ENCODE measurements around the gene C6orf89.

The C6orf89 gene, protein sequence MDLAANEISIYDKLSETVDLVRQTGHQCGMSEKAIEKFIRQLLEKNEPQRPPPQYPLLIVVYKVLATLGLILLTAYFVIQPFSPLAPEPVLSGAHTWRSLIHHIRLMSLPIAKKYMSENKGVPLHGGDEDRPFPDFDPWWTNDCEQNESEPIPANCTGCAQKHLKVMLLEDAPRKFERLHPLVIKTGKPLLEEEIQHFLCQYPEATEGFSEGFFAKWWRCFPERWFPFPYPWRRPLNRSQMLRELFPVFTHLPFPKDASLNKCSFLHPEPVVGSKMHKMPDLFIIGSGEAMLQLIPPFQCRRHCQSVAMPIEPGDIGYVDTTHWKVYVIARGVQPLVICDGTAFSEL

DNA sequence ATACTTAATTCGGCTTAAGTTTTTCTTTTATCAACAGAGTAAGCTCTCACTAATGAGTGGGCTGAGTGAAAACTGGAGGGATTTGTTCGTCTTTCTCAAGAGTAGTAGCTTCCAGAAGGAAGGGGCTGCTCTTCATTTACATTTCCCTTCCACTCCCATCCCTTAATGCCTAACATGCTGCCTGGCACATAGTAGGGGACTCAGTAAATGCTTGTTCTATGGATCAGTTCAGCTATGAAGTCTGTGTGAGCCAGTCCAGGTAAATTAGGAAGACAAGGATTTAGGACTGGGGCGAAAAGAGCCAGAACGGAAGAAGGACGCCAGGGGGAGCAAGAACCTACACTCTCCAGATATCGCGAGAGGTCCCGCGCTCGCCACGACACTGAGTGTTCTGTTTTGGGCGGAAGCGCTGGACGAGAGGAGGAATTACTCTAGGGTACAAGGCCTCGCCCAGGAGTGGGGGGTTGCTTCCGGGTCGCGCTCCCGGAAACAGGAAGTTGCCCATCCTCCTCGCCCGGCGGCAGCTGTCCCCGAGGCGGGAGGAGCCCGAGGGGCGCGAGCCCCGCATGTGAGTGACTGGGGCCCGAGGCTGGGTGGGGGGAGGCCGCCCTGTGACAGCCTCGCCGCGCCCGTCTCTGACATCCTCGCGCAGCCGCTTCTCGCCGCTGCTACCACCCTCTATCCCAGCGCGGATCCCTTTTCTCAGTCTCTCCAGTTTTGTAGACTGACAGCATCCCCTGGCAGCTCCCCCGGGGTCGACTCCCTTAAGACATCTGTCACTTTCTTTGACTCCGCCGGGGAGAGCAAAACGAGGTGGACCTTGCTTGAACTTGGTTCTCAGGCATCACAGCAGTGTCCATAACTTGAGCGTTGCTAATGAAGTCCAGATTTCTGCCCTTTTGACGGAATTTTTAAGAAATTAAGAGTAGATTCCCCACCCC lies at the start of gene C6orf89:
TSS of gene C6orf89 (plus strand) at position 492 of the 941 bp plus-strand sequence. CDS start 13,493 bp downstream, outside the sequence.
- FAIRE-seq: peak; percentile 65

DNA sequence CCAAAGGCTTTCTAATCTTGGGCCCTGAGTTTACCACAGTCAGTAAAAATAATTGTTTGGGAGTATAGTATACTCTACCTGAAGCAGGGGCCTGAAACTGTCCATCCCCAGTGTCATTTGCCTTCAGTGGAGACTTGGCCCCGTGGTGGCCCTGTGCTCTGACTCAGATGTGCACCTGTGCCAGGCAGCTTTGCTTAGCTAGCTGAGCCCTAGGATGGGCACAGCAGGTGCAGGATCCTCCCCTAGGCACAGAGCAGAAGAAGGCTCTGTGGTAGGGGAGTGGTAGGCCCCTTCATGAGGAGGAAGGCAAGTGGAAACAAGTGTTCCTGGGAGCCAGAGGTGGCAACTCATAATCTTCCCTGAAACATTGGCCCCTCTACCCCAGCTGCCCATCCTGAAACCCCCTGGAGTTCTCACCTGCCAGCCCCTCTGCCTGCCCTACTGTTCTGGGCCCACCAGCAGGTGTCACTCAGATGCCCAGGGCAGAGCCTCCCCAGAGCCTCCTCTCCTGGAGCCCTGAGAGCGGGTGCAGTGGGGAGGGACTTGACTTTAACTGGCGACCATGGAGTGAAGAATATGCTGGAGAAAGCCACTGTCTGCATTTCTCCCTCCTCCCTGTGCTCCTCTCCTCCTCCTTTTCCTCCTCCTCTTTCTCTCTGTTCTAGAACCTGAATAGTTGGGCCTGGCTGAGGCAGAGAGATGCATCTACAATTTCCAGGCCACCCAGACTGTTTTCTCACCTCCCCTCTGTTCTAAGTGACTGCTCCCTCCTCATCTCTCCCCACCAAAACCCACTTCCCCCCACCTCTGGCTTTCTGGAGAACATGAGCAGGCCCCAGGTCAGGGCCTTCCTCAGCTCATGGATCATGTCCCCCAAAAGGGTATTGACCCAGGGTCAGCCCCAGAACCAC lies 49.4 kb upstream of the C6orf89 start:
- FAIRE-seq: no peak

DNA sequence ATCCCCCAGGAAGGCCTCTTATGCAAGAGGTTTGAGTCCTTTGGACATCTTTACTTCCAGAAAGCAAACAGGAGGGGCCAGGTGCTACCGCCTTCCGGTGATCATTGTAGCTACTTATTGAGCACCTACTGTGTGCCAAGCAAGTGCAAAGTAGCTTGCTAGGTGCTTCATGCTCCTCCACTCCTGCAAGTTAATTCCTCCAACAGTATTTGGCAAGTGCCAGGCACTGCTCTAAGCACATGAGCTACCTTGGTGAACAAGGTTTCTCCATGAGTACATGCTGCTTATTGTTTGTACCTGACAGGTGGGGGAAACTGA lies 48.8 kb upstream of the C6orf89 start:
- FAIRE-seq: no peak

DNA sequence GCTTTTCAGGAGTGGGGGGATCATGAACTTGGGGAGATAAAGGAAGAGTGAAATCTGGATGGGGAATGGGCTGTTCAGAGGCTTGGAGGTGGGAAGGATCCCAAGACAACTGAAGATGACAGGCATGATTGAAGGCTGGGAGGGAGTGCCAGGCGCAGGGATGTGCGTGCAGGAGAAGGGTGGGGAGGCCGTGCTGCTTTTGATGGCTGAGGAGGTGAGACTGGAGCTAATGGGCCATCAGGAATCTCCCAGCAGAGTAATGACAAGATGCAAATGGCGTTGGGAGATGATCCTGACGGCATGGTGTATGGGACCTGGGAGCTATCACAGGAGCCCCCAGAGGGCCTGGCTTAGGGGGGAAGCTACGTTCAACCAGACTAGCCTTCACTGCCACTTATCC lies 48.1 kb upstream of the C6orf89 start:
- FAIRE-seq: no peak

DNA sequence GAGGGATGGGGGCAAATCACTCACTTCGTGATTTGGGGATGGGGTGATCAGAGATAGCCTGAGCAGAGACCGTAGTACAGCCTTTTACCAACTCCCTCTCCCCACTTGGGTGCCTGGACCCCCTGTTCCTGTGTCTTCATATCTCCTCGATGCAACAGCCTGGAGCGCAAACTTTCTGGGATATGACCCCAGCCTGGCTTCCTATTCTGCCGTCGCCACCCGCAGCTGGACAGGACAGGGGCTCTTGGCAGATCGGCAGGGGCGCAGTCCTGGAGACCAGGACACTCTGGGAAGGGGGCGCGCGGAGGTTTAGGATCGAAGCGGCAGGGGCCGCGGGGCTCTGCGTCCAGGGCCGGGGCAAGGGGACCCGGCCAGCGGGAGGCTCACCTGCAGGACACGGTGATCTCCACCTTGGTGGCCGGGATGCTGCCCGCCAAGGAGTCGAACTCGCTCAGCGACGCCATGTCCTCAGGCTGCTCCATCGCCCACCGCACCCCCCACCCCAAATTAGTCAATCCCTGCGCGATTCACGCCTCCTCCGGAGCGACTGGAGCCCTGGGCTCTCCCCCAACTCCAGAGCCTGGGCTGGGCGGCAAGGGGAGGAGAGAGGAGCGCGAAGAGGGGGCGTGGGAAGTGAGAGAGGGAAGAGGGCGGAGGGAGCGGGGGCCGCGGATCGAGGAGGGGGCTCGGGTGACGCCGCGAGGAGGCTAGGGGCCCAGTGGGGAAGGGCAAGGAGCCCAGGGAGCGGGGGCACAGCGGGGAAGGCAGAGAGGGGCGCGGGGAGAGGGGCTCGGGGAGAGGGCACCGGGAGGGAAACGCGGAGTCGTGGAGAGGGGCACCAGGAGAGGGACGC lies 46.6 kb upstream of the C6orf89 start, which contains the start of gene CPNE5:
TSS of gene CPNE5 (minus strand) at position 549 of the 853 bp plus-strand sequence. CDS start at position 482, 67 bp downstream.
- no peak for FAIRE-seq

DNA sequence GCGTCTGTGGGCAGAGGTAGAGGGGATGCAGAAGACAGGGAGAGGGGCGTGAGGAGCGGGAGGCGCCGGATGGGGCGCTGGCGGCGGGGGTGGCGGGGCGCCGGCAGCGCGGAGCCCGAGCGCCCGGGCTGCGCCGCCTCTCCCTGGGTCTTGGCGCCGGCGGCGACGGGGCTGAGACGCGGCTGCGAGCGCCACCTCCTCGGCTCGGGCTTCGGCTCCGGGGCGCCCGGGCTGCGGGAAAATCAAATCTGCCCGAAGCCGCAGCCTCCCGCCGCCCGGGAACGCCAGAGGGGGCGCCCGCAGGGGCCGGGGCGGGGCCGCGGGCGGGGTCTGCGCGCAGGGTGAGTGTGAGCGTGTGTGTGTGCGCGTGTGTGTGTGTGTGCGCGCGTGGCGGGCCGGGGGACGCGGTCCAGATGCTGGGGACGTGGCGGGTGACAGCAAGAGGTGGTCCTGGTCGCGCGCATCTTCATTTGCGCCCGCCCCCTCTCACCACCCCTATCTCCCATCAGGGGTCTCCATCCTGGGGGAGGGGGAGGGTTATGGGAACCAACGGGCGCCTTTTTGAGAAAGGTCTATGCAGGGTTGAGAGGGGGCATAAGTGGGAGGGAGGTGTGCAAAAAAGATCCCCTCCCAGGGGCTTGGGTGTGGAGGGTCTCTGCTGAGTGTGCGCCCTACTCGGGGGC lies 45.9 kb upstream of the C6orf89 start:
- FAIRE-seq: no peak

DNA sequence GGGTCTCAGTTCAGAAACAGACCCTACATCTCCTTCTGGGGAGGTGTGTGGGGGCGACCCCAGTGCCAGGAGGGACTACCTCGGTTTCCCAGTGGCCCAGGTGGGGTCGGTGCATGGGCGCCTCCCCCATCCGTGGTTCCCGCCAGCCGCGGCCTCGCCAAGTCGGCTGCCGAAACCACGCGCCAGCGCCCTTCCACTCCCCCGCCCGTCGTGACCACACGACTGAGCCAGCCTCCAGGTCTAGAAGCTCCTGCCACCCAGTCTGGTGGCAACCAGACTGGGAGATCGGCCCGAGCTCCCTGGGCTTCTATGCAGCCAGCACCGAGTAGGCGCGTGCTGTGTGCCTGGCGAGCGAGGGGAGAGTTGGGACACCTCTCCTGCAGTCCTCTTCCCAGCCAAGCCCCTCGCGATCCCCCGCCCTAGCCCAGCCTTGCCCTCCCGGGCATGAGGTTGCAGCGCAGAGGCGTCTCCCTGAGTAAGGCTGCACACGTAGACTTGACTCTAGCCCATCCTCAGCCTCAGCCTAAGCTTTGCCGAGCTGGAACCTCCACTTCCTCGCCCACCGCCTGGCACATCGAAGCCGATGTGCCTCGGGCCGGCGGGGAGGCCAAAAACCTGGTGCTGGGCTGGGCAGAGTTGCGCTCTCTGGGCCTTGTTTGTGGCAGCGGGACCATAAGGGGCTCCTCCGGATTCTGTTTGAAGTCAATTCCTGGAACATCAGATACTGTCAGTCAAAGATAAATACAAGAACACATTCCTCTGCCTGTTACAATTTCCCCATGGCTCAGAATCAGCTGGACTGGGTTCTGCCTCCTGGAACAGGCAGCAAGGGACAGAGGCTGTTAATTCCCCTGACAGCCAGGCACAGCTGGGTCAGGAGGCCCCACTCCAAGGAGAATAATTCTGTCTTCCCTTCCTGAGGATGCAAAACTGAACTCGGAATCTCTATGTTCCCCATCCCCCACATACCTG lies 45.0 kb upstream of the C6orf89 start:
- FAIRE-seq: no peak

DNA sequence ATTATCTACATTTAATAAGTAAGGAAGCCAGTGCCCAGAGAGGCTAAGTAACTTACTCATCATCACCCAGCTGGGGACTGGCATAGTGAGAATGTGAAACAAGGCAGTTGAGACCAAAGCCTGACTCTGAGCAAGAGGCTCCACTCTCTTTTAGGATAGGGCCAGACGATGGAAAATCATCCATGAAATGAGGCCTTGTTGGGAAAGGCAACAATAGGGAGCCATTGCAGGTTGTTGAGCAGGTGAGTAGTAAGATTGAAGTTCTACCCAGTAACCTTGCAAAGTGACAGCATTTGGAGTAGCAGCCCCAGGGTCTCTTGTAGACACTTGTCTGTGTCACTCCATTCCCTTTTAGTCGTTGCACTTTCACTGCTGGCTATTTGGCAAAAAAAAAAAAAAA lies 44.0 kb upstream of the C6orf89 start:
- no peak for FAIRE-seq

DNA sequence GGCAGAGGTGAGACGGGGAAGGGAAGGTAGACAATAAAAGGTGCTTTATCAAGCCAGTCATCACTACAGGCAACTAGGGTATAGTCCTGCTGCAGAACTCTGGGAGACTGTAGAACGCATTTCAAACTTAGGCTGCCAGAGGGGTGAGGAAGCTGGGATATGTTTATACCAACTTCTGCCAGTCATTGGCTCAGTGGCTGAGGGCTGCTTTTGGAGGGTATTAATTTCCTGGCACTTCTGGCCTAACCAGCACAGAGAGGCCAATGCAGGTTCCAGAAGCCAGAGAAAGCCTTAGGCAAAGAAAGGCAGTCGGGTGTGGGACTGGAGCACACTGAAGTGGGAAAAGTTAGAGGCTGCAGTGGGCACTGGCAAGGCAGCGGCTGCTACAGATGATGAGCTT lies 42.6 kb upstream of the C6orf89 start:
- no peak for FAIRE-seq

DNA sequence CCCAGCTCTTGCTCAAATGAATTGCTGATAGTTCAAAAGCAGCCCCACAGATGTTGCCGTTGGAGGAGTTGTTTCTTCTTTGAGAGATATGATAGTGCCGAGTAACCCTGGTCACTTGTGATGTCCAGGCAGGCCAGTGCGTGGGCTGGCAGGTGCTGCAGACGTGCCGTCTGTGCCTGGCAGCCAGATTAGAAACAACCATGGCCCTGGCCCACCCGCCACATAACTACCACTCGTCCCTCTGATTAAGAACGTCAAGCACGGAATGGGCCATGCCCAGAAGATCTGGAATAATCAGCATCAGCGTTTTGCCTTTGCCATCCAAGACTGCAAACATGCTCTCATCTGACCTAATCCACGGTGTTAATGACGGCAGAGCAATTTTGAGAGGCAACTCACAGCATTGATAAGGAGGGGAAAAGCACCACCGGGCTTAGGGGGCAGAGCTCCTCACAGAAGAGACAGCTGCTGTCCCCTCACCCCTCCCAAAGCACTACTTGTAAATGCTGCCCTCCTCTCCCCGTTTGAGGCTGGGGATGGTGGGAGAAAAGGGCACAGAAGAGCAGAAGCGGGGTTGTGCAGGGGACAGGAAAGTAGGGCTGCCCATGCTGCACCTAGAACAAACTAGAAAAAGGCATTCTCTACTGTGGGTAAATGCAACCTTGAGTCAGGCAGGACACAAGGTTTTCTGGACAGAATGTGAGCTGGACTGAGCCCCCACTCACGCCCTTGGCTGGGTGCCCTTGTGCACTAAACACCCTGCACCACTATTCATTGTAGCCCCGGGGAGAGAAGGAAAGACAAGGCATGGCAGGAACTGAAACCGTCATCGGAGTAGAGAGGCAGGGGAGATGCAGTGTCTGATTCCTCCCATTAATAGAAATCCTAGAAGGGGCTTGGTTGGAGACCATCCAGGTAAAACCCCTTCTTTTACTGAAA lies 41.3 kb upstream of the C6orf89 start:
- FAIRE-seq: no peak

DNA sequence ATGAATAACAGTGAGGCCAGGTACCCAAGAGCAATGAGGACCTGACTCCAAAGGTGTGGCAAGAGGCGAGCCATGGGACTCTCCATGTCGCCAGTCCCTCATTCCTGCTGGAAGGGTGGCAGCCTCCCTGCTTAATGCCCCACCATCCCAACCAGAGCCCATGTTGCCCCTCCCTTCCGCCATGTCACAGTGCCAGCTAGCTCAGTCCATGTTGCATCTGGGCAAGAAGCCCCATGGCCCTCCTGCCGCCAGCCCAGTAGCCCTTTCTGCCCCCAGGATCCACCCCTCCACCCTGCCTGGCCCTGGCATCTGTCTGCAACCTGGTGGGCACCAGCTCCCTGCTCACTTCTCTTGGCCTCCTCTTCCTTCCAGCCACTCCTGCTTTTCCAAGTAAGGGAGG lies 40.5 kb upstream of the C6orf89 start:
- no peak for FAIRE-seq

DNA sequence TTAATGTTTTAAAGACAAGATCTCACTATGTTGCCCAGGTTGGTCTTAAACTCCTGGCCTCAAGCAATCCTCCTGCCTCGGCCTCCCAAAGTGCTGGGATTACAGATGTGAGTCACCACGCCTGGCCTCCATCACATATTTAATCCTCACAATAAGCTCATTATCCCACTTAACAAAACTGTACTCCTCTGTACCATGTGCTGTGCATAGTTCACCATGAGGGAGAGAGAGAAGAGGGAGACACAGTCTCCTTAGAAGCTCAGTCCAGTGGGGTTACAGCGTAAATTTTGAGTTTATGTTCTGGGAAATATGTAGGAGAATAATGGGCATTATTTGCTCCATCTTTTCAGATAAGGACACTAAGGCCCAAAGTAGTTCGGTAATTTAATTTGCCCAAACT lies 38.6 kb upstream of the C6orf89 start:
- no peak for FAIRE-seq

DNA sequence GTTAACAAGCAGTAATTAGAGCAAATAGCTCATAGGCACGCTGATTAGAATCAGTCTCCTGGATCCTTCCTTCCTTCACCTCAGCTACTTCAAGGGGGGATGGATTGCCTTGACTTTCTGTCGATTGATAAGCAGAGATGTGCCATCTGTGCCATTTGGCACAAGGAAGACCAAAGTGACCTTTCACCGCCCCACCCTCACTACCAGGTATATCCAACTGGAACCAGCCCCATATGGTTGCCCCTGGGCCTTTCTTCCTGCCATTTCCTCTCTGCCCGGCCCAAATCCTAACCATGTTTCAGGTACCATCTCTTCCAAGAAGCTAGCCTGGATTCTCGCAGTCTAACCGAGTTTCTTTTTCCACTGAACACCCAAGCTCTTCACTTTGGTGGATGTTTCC lies 37.8 kb upstream of the C6orf89 start:
- FAIRE-seq: no peak

DNA sequence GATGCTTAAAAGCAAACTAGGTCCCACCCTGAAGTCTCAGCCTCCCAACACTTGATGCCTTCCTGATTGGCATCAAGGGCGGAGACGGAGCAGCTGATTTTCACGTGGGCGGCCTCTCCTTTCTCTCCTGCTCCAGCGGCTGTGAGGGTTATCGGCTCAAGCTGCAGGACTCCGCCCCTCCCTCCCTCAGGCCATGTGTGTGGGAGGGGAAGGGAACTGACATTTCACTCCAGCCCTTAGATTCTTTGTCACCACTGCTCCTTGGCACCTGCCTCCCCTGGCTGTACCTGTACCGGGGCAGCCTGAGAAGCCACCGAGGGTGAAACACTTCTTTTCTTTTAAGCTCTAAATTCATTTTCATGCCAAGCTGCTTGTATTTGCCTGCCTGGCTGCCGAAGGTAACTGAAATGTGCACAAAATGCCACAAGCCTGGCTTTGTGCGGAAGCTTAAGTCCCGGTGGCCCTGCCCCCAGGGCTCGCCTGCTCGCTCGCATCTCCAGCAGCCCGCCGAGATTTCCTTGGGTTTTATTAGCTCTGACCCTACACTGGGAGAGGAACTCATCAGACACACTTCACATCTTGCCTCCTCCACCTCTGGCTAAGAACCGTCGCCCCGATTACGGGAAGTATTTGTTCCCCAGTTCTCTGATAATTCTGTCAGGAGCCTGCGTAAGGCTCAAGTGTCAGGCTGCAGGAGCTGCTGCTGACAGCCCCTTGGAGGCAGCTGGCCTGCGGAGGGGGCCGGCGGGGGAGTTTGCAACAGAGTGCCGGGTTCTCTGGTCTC lies 36.9 kb upstream of the C6orf89 start:
- FAIRE-seq: no peak

DNA sequence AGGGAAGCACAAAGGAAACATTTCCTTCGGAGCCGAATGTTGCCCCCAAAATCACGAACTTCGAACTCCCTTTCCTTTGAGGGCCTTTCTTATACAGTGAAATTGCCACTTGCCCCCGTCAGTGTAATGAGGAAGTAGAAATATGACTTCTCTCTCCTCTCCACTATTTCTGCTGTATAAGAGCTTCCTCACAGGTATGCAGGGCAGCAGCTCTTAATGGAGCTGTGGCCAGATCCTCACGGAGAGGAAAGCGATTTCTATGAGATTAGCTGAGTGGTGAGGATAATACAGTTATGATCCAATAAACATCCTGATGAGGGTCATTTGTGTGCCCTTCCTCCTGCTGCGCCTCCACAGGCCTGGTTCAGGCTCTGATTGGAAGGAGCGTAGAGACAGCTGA lies 35.7 kb upstream of the C6orf89 start:
- no peak for FAIRE-seq

DNA sequence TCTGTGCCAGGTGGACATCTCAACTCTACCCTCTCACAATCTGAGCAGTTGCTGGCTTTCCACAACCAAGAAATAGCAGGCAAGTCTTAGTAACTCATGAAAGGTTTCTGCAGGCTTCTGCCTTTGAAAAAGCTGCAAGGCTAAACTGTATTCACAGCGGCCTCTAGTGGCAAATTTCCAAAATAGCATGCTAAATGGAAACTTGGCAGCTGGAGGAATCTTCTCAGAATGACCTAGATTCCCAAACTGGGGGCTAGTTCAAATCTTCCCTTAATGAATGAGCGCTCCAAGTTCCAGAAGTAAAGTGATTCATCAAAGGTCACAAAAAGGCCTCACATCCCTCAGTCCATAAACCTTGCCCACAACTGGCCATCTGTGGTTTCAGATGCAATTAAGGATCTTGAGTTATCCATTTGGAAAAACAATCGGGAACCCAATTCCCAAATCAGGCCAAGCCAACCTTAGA lies 34.6 kb upstream of the C6orf89 start:
- peak; percentile 49 for FAIRE-seq

DNA sequence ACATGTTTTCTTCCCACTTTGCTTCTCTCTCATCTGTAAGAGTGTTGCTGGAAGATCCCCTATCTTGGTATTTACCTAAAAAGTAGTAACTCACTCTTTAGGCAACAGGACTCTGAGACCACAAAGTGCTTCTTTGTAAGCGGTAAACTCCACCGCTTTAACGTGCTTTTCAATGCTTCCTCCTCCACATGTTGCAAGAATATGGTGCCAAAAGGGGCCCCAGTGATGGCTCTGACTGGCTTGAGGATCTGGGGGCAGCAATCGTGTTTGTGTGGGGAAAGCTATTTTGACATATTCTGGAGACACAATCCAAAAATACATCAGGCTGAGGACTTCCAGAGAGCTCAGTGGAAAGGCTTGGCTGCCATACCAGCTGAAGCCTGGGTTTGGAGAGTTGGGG lies 34.1 kb upstream of the C6orf89 start:
- no peak for FAIRE-seq

Measured in TTC549 (cell line).